Liver (tissue), 9 donors: ENCODE measurements around the gene FKBP14. TPM values are rescaled to one million over a fixed set of nuclear protein-coding genes. Genes with fewer than 3 reads are reported as not detected.

ENCODE experiments used
- DNase-seq: peaks from one replicate; pipeline ENCODE4 v3.0.0-alpha.2; 2017; ENCODE audit warnings: low spot score
- H3K27ac ChIP-seq, 2 donors: one replicate each; pipeline ENCODE4 v1.7.0; 2013; ENCODE audit warnings: inconsistent platforms in 2 of 2, low read length in 2 of 2, control low read depth in 1 of 2, low read depth in 1 of 2, mild to moderate bottlenecking in 1 of 2
- H3K27me3 ChIP-seq, 4 donors: one replicate each; pipeline versions ENCODE4 v1.6.1 to v1.7.0; 2013; ENCODE audit warnings: low read length in 3 of 4, inconsistent platforms in 1 of 4, mild to moderate bottlenecking in 1 of 4, moderate library complexity in 1 of 4; ENCODE audit not compliant: control insufficient read depth in 4 of 4, insufficient read depth in 4 of 4
- H3K36me3 ChIP-seq, 4 donors: one replicate each; pipeline versions ENCODE4 v1.6.1 to v1.7.0; 2013; ENCODE audit warnings: low read length in 3 of 4, mild to moderate bottlenecking in 3 of 4, low read depth in 1 of 4, moderate library complexity in 1 of 4; ENCODE audit not compliant: control insufficient read depth in 4 of 4, insufficient read depth in 3 of 4
- H3K4me1 ChIP-seq, 4 donors: one replicate each; pipeline versions ENCODE4 v1.6.1 to v1.7.0; 2013; ENCODE audit warnings: low read length in 3 of 4, mild to moderate bottlenecking in 3 of 4, moderate library complexity in 1 of 4; ENCODE audit not compliant: control insufficient read depth in 4 of 4, insufficient read depth in 4 of 4
- H3K4me3 ChIP-seq, 3 donors: one replicate each; pipeline versions ENCODE4 v1.6.1 to v1.7.0; 2013; ENCODE audit warnings: low read length in 3 of 3, control low read depth in 1 of 3, low read depth in 1 of 3, mild to moderate bottlenecking in 1 of 3
- H3K9ac ChIP-seq, 2 donors: one replicate each; pipeline ENCODE4 v1.7.0; 2013; ENCODE audit warnings: low read length in 2 of 2, mild to moderate bottlenecking in 2 of 2, moderate library complexity in 2 of 2, control low read depth in 1 of 2, low read depth in 1 of 2
- H3K9me3 ChIP-seq, 4 donors: one replicate each; pipeline versions ENCODE4 v1.6.1 to v1.7.0; 2013; ENCODE audit warnings: low read length in 3 of 4; ENCODE audit not compliant: control insufficient read depth in 4 of 4
- EGR1 ChIP-seq, 2 donors: IDR thresholded peaks; 2 replicates each; pipeline ENCODE4 v1.6.1; 2016 to 2018; ENCODE audit warnings: antibody characterized with exemption in 2 of 2, low read depth in 2 of 2
- FOXA1 ChIP-seq: IDR thresholded peaks from 2 replicates; pipeline ENCODE4 v1.6.1; 2016; ENCODE audit warnings: antibody characterized with exemption
- FOXA2 ChIP-seq: IDR thresholded peaks from 2 replicates; pipeline ENCODE4 v1.6.1; 2016; ENCODE audit warnings: antibody characterized with exemption
- GABPA ChIP-seq, 2 donors: IDR thresholded peaks in 1 of 2; conservative IDR thresholded peaks in 1 of 2; 2 replicates each; pipeline ENCODE4 v1.6.1; 2016; ENCODE audit warnings: antibody characterized with exemption in 2 of 2, mild to moderate bottlenecking in 1 of 2, moderate library complexity in 1 of 2
- HNF4A ChIP-seq, 2 donors: conservative IDR thresholded peaks; 2 replicates each; pipeline ENCODE4 v1.6.1; 2016; ENCODE audit warnings: antibody characterized with exemption in 2 of 2, mild to moderate bottlenecking in 2 of 2
- HNF4G ChIP-seq: IDR thresholded peaks from 2 replicates; pipeline ENCODE4 v1.6.1; 2016; ENCODE audit warnings: antibody characterized with exemption
- JUND ChIP-seq, 2 donors: IDR thresholded peaks; 2 replicates each; pipeline ENCODE4 v1.6.1; 2016; ENCODE audit warnings: antibody characterized with exemption in 2 of 2
- NR2F2 ChIP-seq: IDR thresholded peaks from 2 replicates; pipeline ENCODE4 v1.6.1; 2016; ENCODE audit warnings: antibody characterized with exemption
- RAD21 ChIP-seq, 2 donors: IDR thresholded peaks; 2 replicates each; pipeline ENCODE4 v1.6.1; 2016; ENCODE audit warnings: antibody characterized with exemption in 2 of 2, mild to moderate bottlenecking in 2 of 2
- RXRA ChIP-seq, 2 donors: IDR thresholded peaks; 2 replicates each; pipeline ENCODE4 v1.6.1; 2017 to 2018; ENCODE audit warnings: antibody characterized with exemption in 2 of 2, mild to moderate bottlenecking in 1 of 2
- SP1 ChIP-seq: IDR thresholded peaks from 2 replicates; pipeline ENCODE4 v1.6.1; 2018; ENCODE audit warnings: antibody characterized with exemption, mild to moderate bottlenecking
- TAF1 ChIP-seq: conservative IDR thresholded peaks from 2 replicates; pipeline ENCODE4 v1.6.1; 2016; ENCODE audit warnings: antibody characterized with exemption, mild to moderate bottlenecking
- YY1 ChIP-seq: IDR thresholded peaks from 2 replicates; pipeline ENCODE4 v1.6.1; 2016; ENCODE audit warnings: antibody characterized with exemption, mild to moderate bottlenecking
- polyA plus RNA-seq, 2 donors: library from polyadenylated mRNA; stranded (reverse) in 1 of 2; unstranded in 1 of 2; fragments of 200-250 nt in 1 of 2; fragments of >200 nt in 1 of 2; fragmentation: Nextera tagmentation in 1 of 2; extraction: Ambion mirVana in 1 of 2; gene quantifications; one replicate each; pipeline versions ENCODE4 v1.2.1 to v1.2.3, GENCODE V29; 2013 to 2015
- total RNA-seq, 2 donors: library from RNA; depleted of rRNA; stranded (reverse); fragments of >200 nt; gene quantifications; one replicate each; pipeline ENCODE4 v1.2.3, GENCODE V29; 2014
- TF ChIP-seq, protein P1 (sequence below): IDR thresholded peaks from 2 replicates; pipeline ENCODE4 v1.6.1; 2016; ENCODE audit warnings: antibody characterized with exemption, mild to moderate bottlenecking
- TF ChIP-seq, protein P2 (sequence below): IDR thresholded peaks from 2 replicates; pipeline ENCODE4 v1.6.1; 2016; ENCODE audit warnings: antibody characterized with exemption
- TF ChIP-seq, protein P3 (sequence below): IDR thresholded peaks from 2 replicates; pipeline ENCODE4 v1.6.1; 2016; ENCODE audit warnings: antibody characterized with exemption
- TF ChIP-seq, protein P4 (sequence below): IDR thresholded peaks from 2 replicates; pipeline ENCODE4 v1.6.1; 2016; ENCODE audit warnings: antibody characterized with exemption
- TF ChIP-seq, protein P5 (sequence below): fragments of 150-350 bp; IDR thresholded peaks from 2 replicates; pipeline ENCODE4 v1.5.1; 2017; ENCODE audit warnings: improper control_type of control experiment, low read depth, low read length; ENCODE audit not compliant: missing input control
- donor health status: healthy.
- donor health status: healthy.
- donor health status: healthy.
- donor health status: healthy.
- donor health status: healthy.

The FKBP14 gene
- total and polyA plus RNA-seq, 4 donors: 2.6 to 6.1 (median 3.5) TPM

DNA sequence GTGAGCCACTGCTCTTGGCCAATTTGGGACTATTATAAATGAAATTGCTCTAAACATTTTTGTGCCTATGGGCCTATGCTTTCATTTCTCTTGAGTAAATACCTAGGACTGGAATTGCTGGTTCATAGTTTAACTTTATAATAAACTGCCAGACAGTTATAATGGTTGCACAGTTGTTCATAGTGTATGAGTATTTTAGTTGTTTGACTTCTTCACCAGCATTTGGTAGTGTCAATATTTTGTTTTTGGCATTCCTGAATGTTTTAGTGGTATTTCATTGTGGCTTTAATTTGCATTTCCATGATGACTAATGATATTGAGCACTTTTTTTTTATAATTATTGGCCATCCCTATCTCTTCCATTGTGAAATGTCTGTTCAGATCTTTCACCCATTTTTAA lies 31.2 kb upstream of the FKBP14 start:
- DNase-seq: no peak
- Histone ChIP-seq H3K27ac (no peak overlapping the region), H3K9me3 (no peaks in the 10 kb centered on the region), H3K4me1 (peaks cover 0 to 5% (median 3%) of the 10 kb centered on the region in 4 donors), H3K27me3 (no peaks in the 10 kb centered on the region), H3K36me3 (peaks cover 1 to 10% (median 8%) of the 10 kb centered on the region in 4 donors), H3K4me3 (no peak overlapping the region), H3K9ac (no peak overlapping the region)
- TF ChIP-seq, protein P1, sequence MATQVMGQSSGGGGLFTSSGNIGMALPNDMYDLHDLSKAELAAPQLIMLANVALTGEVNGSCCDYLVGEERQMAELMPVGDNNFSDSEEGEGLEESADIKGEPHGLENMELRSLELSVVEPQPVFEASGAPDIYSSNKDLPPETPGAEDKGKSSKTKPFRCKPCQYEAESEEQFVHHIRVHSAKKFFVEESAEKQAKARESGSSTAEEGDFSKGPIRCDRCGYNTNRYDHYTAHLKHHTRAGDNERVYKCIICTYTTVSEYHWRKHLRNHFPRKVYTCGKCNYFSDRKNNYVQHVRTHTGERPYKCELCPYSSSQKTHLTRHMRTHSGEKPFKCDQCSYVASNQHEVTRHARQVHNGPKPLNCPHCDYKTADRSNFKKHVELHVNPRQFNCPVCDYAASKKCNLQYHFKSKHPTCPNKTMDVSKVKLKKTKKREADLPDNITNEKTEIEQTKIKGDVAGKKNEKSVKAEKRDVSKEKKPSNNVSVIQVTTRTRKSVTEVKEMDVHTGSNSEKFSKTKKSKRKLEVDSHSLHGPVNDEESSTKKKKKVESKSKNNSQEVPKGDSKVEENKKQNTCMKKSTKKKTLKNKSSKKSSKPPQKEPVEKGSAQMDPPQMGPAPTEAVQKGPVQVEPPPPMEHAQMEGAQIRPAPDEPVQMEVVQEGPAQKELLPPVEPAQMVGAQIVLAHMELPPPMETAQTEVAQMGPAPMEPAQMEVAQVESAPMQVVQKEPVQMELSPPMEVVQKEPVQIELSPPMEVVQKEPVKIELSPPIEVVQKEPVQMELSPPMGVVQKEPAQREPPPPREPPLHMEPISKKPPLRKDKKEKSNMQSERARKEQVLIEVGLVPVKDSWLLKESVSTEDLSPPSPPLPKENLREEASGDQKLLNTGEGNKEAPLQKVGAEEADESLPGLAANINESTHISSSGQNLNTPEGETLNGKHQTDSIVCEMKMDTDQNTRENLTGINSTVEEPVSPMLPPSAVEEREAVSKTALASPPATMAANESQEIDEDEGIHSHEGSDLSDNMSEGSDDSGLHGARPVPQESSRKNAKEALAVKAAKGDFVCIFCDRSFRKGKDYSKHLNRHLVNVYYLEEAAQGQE: no peak
- TF ChIP-seq HNF4A (conservative IDR thresholded peaks at IDR 0.05) (no peak), FOXA2 (no peak), SP1 (no peak), RAD21 (IDR thresholded peaks at IDR 0.05) (no peak), GABPA (IDR thresholded peaks at IDR 0.05 in 1 of 2, conservative IDR thresholded peaks at IDR 0.05 in 1 of 2) (no peak), HNF4G (no peak), NR2F2 (no peak), FOXA1 (no peak), YY1 (no peak), RXRA (IDR thresholded peaks at IDR 0.05) (no peak), EGR1 (IDR thresholded peaks at IDR 0.05; ENCODE audit: low read depth in 2 of 2) (no peak), TAF1 (no peak), JUND (IDR thresholded peaks at IDR 0.05) (no peak)
- TF ChIP-seq, protein P2, sequence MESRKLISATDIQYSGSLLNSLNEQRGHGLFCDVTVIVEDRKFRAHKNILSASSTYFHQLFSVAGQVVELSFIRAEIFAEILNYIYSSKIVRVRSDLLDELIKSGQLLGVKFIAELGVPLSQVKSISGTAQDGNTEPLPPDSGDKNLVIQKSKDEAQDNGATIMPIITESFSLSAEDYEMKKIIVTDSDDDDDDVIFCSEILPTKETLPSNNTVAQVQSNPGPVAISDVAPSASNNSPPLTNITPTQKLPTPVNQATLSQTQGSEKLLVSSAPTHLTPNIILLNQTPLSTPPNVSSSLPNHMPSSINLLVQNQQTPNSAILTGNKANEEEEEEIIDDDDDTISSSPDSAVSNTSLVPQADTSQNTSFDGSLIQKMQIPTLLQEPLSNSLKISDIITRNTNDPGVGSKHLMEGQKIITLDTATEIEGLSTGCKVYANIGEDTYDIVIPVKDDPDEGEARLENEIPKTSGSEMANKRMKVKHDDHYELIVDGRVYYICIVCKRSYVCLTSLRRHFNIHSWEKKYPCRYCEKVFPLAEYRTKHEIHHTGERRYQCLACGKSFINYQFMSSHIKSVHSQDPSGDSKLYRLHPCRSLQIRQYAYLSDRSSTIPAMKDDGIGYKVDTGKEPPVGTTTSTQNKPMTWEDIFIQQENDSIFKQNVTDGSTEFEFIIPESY: no peak
- TF ChIP-seq, protein P3, sequence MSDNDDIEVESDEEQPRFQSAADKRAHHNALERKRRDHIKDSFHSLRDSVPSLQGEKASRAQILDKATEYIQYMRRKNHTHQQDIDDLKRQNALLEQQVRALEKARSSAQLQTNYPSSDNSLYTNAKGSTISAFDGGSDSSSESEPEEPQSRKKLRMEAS: no peak
- TF ChIP-seq, protein P4, sequence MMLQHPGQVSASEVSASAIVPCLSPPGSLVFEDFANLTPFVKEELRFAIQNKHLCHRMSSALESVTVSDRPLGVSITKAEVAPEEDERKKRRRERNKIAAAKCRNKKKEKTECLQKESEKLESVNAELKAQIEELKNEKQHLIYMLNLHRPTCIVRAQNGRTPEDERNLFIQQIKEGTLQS: no peak
- TF ChIP-seq, protein P5, sequence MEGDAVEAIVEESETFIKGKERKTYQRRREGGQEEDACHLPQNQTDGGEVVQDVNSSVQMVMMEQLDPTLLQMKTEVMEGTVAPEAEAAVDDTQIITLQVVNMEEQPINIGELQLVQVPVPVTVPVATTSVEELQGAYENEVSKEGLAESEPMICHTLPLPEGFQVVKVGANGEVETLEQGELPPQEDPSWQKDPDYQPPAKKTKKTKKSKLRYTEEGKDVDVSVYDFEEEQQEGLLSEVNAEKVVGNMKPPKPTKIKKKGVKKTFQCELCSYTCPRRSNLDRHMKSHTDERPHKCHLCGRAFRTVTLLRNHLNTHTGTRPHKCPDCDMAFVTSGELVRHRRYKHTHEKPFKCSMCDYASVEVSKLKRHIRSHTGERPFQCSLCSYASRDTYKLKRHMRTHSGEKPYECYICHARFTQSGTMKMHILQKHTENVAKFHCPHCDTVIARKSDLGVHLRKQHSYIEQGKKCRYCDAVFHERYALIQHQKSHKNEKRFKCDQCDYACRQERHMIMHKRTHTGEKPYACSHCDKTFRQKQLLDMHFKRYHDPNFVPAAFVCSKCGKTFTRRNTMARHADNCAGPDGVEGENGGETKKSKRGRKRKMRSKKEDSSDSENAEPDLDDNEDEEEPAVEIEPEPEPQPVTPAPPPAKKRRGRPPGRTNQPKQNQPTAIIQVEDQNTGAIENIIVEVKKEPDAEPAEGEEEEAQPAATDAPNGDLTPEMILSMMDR: no peak
